Measurements from ENCODE around the gene DLGAP1. TPM values are rescaled to one million over a fixed set of nuclear protein-coding genes. Genes with fewer than 3 reads are reported as not detected.
"Not testable (repeated sequence)": the region's sequence is repeated elsewhere in the genome, so short reads cannot be mapped to it uniquely, and the experiment has no call there.

DLGAP1 gene
- total and polyA plus RNA-seq, 2 of the 8 experiments (the other 6 are each of a cell fraction or from before 2014, with no cell fraction given) = 11.8 to 16.9 TPM

GRCh38 chr18:4292696-4293095, 162.4 kb downstream of the DLGAP1 start (continued):
- TF ChIP-seq SRF (IDR thresholded peaks at IDR 0.05; ENCODE audit: low read depth, low read length) (no peak), EGR1 (IDR thresholded peaks at IDR 0.05; ENCODE audit: borderline replicate concordance, low read depth, low read length) (no peak)

GRCh38 chr18:4287340-4287739, 167.8 kb downstream of the DLGAP1 start:
- DNase-seq (ENCODE audit: low read depth in 1 of 2, low spot score in 2 of 2); H3K18ac ChIP-seq (ENCODE audit: extremely low read depth, low read length); H3K36me3 ChIP-seq (ENCODE audit: control insufficient read depth in 2 of 4, insufficient read depth in 4 of 4, low read length in 3 of 4); H3K79me2 ChIP-seq (ENCODE audit: control insufficient read depth in 1 of 2, insufficient read depth in 2 of 2, low read length in 2 of 2); H3K9me3 ChIP-seq (ENCODE audit: insufficient read depth in 2 of 2, low read depth in 1 of 2, low read length in 1 of 2); H2BK5ac ChIP-seq (ENCODE audit: low read depth, low read length); FAIRE-seq; H3K27ac ChIP-seq (ENCODE audit: low read depth, low read length); H2AFZ ChIP-seq (ENCODE audit: low read length); H4K91ac ChIP-seq (replicated peaks; ENCODE audit: insufficient read length, low read length); H4K20me1 ChIP-seq (replicated peaks in 1 of 2; ENCODE audit: control insufficient read depth in 1 of 2, insufficient read depth in 2 of 2, low read length in 2 of 2); H2BK15ac ChIP-seq (ENCODE audit: low read length); H2BK120ac ChIP-seq (replicated peaks; ENCODE audit: low read depth, low read length); H3K23ac ChIP-seq (ENCODE audit: insufficient read length); H4K5ac ChIP-seq (ENCODE audit: insufficient read length, low read depth, low read length); H3K79me1 ChIP-seq (ENCODE audit: low read depth, low read length); H3K4ac ChIP-seq (replicated peaks; ENCODE audit: insufficient read length, low read depth, low read length); H3K9ac ChIP-seq (replicated peaks in 1 of 4; ENCODE audit: extremely low read depth in 1 of 4, low read depth in 3 of 4, low read length in 3 of 4); H3K56ac ChIP-seq (replicated peaks; ENCODE audit: insufficient read length, low read depth, low read length); H3K27me3 ChIP-seq (replicated peaks in 1 of 4; ENCODE audit: control insufficient read depth in 3 of 4, extremely low read depth in 1 of 4, insufficient read depth in 3 of 4, low read length in 3 of 4); H3K23me2 ChIP-seq (ENCODE audit: low read depth, low read length); H2BK20ac ChIP-seq (ENCODE audit: low read length); H3K4me2 ChIP-seq (ENCODE audit: insufficient read depth in 1 of 2, low read depth in 2 of 2, low read length in 2 of 2); H2BK12ac ChIP-seq (ENCODE audit: low read depth, low read length); H2AK5ac ChIP-seq (ENCODE audit: low read depth, low read length); H3K4me3 ChIP-seq (ENCODE audit: extremely low read depth in 1 of 4, insufficient read depth in 2 of 4, low read depth in 3 of 4, low read length in 4 of 4); H4K8ac ChIP-seq (ENCODE audit: extremely low read depth, insufficient read depth, low read length); POLR2A ChIA-PET (ENCODE audit: partially characterized antibody); H3K14ac ChIP-seq (ENCODE audit: insufficient read length): not testable (repeated sequence)
- CTCF ChIA-PET (ENCODE audit: partially characterized antibody) = interaction anchor here (0.6 kb wide), 1 partner anchor 495 kb away, joined by 3 read pairs; no protein-coding TSS in a partner anchor
- H3K4me1 ChIP-seq (replicated peaks in 1 of 4; ENCODE audit: control insufficient read depth in 3 of 4, insufficient read depth in 4 of 4, low read length in 3 of 4) = peaks cover 3 to 12% (median 8%) of the 10 kb centered on the region in 4 experiments; a peak in 5 of 7 replicates
- 83% methylated on average over 3 of the region's 3 CpGs; no CpG with 5 or more reads in 1 of the 2 experiments for WGBS, 2 experiments (ENCODE audit: extremely low coverage in 1 of 2, insufficient coverage in 1 of 2, insufficient read length in 1 of 2, insufficient replicate concordance in 2 of 2, low coverage in 1 of 2, low lambda C conversion rate in 2 of 2, missing lambda C conversion rate in 1 of 2)
